ENCODE measurements around the gene KRTAP4-12.
"Not testable (repeated sequence)": the region's sequence is repeated elsewhere in the genome, so short reads cannot be mapped to it uniquely, and the experiment has no call there.

KRTAP4-12 gene

GRCh38 chr17:41125064-41125463, 1.1 kb upstream of the KRTAP4-12 start:
- DNase-seq, result no peak

- DNase-seq, result not testable (repeated sequence)
Measured at GRCh38 chr17:41123292-41123990, 541 bp downstream of the KRTAP4-12 start.

- no peak for DNase-seq
Measured at GRCh38 chr17:41121742-41122141, 2.2 kb downstream of the KRTAP4-12 start.

DNA sequence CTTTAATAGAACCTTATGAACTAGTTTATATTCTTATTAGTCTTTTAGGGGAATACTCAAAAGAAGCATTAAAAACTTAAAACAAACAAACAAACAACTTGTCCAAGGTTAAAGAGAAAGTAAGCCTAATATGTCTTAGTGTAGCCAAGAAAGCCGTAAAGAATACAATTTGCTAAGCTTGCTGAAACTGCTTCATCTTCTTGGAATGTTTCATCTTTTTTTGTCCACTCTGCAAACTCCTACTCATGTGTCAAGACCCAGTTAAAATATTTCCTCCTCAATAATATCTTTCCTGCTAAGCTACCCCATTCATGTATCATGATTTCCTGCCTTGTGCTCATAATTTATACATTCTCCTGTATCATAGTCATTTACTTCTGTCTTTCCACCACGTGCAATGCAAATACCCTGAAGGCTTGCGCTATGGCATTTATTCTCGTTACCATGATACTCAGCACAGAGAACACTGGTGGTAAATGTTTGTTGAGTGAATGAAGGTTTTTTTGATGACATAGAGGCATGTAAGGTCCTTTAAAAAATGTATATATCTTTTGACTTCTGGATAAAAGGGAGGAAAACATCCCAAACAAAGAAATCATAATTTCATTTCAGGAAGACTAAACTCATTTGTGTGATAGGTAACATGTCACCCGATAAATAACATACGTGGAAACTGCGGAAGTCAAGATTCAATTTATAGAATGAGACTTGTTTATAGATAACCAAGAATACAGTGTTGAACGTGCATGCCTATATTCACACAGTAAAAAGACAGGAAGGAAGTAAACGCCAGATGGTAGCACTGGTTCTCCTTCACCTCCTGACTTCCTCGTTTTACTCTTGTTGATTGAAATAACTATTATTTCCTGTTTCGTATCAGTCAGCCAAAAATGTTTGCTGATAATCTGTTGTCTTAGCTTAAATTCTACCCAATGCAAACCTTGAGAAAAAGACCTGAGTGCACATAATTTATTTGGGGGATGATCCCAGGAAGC, 4.0 kb downstream of the KRTAP4-12 start:
- not testable (repeated sequence) for DNase-seq

- DNase-seq, result no peak
Measured at GRCh38 chr17:41118721-41119120, 5.3 kb downstream of the KRTAP4-12 start.

GRCh38 chr17:41117846-41118386, 6.1 kb downstream of the KRTAP4-12 start, which contains the start of gene KRTAP4-11:
KRTAP4-11 (minus strand) TSS chr17:41118373; CDS start chr17:41118315, 58 bp downstream.
- DNase-seq, result not testable (repeated sequence)

- no peak for DNase-seq
Measured at GRCh38 chr17:41116297-41116696, 7.7 kb downstream of the KRTAP4-12 start.

GRCh38 chr17:41111151-41111885, 12.7 kb downstream of the KRTAP4-12 start:
- DNase-seq, result no peak

- DNase-seq, result not testable (repeated sequence)
Measured at GRCh38 chr17:41108728-41109386, 15.1 kb downstream of the KRTAP4-12 start.

DNA sequence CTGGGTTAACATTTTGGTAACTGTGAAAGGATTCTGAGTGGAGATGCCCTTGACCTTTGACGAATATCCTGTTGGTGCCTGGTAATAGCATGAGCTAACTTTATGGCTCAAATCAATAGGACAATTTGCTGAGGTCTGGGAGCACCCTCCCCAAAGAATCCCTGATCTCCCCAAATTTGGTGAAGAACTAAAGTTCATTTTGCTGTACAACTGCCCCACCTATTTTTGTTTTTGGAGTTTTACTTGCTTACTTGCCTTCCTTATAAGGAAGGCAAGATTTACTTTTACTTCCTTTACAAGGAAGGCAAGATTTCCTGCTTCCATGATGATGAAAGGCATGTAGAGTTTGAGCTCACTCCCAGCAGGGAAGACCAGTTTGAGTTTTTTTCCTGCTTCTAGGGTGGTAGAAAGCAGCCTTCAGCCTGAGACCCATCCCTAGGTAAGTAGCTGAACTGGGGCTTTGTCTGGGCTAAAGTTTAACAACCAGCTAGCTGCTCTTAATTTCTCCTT, 16.0 kb downstream of the KRTAP4-12 start:
- no peak for DNase-seq

DNA sequence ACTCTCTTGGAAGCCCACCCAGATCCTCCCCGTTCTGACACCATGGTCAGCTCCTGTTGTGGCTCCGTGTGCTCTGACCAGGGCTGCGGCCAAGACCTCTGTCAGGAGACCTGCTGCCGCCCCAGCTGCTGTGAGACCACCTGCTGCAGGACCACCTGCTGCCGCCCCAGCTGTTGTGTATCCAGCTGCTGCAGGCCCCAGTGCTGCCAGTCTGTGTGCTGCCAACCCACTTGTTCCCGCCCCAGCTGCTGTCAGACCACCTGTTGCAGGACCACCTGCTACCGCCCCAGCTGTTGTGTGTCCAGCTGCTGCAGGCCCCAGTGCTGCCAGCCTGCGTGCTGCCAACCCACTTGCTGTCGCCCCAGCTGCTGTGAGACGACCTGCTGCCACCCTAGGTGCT, 18.6 kb downstream of the KRTAP4-12 start, which contains the start of gene KRTAP4-9:
KRTAP4-9 (plus strand) TSS at position 43 of the 400 bp plus-strand sequence; CDS start at position 43, 0 bp downstream.
- DNase-seq, result not testable (repeated sequence)

- DNase-seq, result not testable (repeated sequence)
Measured at GRCh38 chr17:41104386-41105038, 19.5 kb downstream of the KRTAP4-12 start.

- DNase-seq, result no peak
Measured at GRCh38 chr17:41103896-41104295, 20.1 kb downstream of the KRTAP4-12 start.

- DNase-seq, result no peak
Measured at GRCh38 chr17:41101586-41102259, 22.3 kb downstream of the KRTAP4-12 start, which contains the start of gene KRTAP4-16. KRTAP4-16 (minus strand) TSS chr17:41102209; CDS start chr17:41102209, 0 bp downstream.

GRCh38 chr17:41099682-41100480, 24.1 kb downstream of the KRTAP4-12 start:
- DNase-seq, result not testable (repeated sequence)

DNA sequence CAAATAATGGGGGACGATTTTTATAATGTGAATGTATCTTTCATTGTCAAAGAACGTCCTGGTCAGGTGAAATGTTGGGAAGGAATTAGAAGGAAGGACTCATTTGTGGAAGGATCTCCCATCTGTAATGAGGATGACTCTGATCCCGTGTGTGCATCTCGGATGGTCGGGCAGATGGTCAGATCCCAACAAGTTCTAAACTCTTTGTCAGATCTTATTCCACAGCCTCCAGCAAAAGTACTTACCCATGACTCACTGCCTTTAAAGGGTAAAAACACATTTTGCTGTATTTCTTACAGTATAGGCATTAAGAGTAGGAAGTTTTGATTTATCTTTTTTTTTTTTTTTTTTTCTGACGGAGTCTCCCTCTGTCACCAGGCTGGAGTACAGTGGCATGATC, 25.5 kb downstream of the KRTAP4-12 start:
- no peak for DNase-seq

- DNase-seq, result no peak
Measured at GRCh38 chr17:41098042-41098441, 25.9 kb downstream of the KRTAP4-12 start, which contains the start of gene KRTAP4-8. KRTAP4-8 (minus strand) TSS chr17:41098142; CDS start chr17:41098084, 58 bp downstream.

GRCh38 chr17:41096055-41096454, 27.9 kb downstream of the KRTAP4-12 start:
- no peak for DNase-seq

DNA sequence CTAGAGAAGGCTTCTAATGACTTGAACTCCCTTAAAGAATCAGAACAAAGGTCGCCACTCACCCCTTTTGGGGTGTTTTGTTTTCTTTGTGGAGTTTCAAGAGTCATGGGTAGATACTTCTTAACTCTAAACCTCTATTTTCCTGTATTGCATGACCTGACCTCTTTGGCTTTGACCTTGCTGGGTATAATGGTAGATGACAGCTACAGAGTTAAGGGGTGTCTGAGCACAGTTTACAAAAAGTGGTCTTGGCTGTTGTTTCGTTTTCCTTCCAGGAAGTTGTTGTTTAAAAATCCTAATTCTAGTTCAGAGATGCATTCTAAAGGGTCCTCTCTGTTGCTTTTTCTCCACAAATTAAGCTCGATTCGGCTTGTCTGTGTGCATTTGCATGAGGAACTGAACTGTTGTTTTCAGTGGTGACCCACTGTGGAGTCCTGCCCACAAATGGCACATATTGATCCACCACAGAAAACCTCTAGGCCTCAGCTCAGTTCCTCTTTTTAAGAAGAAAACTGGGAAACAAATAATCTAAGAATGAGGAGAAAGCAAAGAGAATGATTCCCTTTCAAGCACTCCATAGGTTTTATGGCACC, 35.1 kb downstream of the KRTAP4-12 start:
- not testable (repeated sequence) for DNase-seq
